ENCODE results near the gene DMD.

Gene DMD

GRCh38 chrX:31323658-31324057, 1887.7 kb downstream of the DMD start:
- DNase-seq (ENCODE audit: extremely low spot score): peak; percentile 14
- ChIA-PET CTCF (interaction anchor here (1.2 kb wide), 1 partner anchor 31 kb away, joined by 3 read pairs; no protein-coding TSS in a partner anchor), POLR2A (no interaction called here)
- TF ChIP-seq CTCF (IDR thresholded peaks at IDR 0.05; ENCODE audit: control extremely low read depth, extremely low read depth, low read depth, missing control alignments): no peak

- ChIA-PET CTCF (no interaction called here), POLR2A (no interaction called here)
- no peak for DNase-seq (ENCODE audit: extremely low spot score)
- no peak for TF ChIP-seq CTCF (IDR thresholded peaks at IDR 0.05; ENCODE audit: control extremely low read depth, extremely low read depth, low read depth, missing control alignments)
Observed at GRCh38 chrX:31320740-31321139, 1890.6 kb downstream of the DMD start.

GRCh38 chrX:31319586-31319985, 1891.8 kb downstream of the DMD start:
- POLR2A ChIA-PET: no interaction called here
- no peak for DNase-seq (ENCODE audit: extremely low spot score)
- TF ChIP-seq CTCF (IDR thresholded peaks at IDR 0.05; ENCODE audit: control extremely low read depth, extremely low read depth, low read depth, missing control alignments): no peak
- CTCF ChIA-PET: no interaction called here

GRCh38 chrX:31318866-31319265, 1892.5 kb downstream of the DMD start:
- CTCF ChIA-PET: no interaction called here
- no peak for TF ChIP-seq CTCF (IDR thresholded peaks at IDR 0.05; ENCODE audit: control extremely low read depth, extremely low read depth, low read depth, missing control alignments)
- DNase-seq (ENCODE audit: extremely low spot score): no peak
- POLR2A ChIA-PET: no interaction called here

- no peak for DNase-seq (ENCODE audit: extremely low spot score)
- ChIA-PET CTCF (interaction anchor here (1.0 kb wide), 1 partner anchor 24 kb away, joined by 4 read pairs; no protein-coding TSS in a partner anchor), POLR2A (no interaction called here)
- TF ChIP-seq CTCF (IDR thresholded peaks at IDR 0.05; ENCODE audit: control extremely low read depth, extremely low read depth, low read depth, missing control alignments): no peak
Observed at GRCh38 chrX:31316340-31316991, 1894.9 kb downstream of the DMD start.

GRCh38 chrX:31314921-31315320, 1896.4 kb downstream of the DMD start:
- TF ChIP-seq CTCF (IDR thresholded peaks at IDR 0.05; ENCODE audit: control extremely low read depth, extremely low read depth, low read depth, missing control alignments): no peak
- CTCF ChIA-PET: interaction anchor here (1.0 to 1.7 kb wide), 2 partner anchors 10 to 278 kb away, joined by 3 read pairs; no protein-coding TSS in a partner anchor
- DNase-seq (ENCODE audit: extremely low spot score): no peak
- POLR2A ChIA-PET: no interaction called here

All from GM10248 (cell line).